ENCODE results near the gene RIPOR3.

RIPOR3 gene, protein sequence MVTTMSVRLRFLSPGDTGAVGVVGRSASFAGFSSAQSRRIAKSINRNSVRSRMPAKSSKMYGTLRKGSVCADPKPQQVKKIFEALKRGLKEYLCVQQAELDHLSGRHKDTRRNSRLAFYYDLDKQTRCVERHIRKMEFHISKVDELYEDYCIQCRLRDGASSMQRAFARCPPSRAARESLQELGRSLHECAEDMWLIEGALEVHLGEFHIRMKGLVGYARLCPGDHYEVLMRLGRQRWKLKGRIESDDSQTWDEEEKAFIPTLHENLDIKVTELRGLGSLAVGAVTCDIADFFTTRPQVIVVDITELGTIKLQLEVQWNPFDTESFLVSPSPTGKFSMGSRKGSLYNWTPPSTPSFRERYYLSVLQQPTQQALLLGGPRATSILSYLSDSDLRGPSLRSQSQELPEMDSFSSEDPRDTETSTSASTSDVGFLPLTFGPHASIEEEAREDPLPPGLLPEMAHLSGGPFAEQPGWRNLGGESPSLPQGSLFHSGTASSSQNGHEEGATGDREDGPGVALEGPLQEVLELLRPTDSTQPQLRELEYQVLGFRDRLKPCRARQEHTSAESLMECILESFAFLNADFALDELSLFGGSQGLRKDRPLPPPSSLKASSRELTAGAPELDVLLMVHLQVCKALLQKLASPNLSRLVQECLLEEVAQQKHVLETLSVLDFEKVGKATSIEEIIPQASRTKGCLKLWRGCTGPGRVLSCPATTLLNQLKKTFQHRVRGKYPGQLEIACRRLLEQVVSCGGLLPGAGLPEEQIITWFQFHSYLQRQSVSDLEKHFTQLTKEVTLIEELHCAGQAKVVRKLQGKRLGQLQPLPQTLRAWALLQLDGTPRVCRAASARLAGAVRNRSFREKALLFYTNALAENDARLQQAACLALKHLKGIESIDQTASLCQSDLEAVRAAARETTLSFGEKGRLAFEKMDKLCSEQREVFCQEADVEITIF

DNA sequence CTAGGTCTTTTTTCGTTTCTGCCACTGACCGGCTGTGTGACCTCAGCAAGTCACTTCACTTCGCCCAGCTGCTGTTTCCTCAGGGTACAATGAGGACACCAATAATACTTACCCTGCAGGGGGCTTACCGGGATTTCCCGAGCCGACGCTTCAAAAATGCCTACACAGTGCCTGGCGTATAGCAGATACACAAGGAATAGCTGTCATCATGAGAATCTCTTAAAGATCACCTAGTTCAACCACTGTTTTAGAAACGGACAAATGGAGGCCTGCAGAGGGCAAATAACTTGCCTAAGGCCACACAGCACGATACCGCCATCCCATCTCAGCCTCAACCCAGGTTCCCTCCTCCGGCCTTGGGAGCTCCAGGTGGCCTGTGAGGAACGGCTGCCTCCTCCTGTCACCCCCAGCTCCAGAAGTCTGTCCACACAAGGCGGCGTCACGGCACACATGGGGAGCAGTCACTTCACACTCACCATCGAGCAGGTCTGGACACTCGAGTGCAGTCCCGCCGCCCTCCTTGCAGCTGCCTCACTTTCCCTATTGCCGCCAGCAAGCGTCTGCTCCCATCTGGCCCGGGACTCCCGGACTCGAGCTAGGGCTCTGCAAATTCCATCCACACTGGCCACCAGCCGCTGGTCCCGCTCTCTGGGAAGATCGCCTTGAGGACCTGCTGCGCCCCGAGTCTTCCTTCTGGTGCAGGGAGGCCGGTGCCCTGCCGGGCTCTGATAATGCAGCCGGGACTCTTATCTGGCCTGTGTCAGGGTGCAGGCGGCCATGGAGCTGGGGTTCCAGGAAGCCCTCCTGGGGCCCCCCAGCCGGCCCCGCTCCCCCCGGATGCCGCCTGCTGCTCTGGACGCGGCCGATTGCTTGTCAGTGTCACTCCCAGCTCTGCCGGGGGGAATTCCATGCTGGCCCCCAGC, at the start of gene RIPOR3:
Gene RIPOR3 (minus strand): TSS at position 893 of the 923 bp plus-strand sequence. CDS start 414 bp downstream, at position 479.
- DNase-seq (ENCODE audit: low read depth): no peak

DNA sequence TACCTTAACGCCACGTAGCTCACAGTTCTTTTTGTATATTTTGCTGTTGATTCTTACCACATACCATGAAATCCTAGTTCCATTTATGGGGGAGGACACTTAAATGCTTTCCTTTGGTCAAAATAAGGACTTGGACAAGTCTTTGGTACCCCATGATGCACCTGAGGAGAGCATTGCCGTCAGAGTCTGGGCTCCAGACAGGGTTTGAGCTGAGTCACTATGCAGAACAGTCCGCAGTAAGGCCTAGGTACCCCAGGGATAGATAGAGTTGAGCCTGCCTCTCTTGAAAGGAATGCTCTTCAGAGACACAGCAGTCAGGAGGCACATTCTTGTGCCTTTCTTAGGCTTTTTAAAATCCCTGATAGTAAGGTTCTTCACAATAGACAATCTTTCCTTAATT, 46.0 kb upstream of the RIPOR3 start:
- no peak for DNase-seq (ENCODE audit: low read depth)

DNA sequence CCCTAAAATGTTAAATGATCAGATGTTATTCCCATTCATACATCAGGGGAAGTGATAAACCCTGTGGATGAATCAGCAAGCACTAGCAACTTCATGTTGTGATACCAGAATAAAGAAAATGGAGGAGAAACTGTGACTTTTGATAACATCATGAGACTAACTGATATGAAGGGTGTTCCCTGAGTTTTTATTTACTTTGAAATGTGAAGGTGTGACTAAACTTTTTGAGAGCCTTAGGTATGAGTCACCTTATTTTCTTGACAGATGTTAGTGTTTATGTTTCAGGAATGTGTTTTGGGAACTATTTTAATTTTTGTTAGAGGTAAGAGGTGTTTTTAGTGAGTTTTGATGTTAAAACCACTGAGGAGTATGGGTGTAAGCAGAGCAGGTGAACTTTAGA, 44.5 kb upstream of the RIPOR3 start:
- no peak for DNase-seq (ENCODE audit: low read depth)

DNA sequence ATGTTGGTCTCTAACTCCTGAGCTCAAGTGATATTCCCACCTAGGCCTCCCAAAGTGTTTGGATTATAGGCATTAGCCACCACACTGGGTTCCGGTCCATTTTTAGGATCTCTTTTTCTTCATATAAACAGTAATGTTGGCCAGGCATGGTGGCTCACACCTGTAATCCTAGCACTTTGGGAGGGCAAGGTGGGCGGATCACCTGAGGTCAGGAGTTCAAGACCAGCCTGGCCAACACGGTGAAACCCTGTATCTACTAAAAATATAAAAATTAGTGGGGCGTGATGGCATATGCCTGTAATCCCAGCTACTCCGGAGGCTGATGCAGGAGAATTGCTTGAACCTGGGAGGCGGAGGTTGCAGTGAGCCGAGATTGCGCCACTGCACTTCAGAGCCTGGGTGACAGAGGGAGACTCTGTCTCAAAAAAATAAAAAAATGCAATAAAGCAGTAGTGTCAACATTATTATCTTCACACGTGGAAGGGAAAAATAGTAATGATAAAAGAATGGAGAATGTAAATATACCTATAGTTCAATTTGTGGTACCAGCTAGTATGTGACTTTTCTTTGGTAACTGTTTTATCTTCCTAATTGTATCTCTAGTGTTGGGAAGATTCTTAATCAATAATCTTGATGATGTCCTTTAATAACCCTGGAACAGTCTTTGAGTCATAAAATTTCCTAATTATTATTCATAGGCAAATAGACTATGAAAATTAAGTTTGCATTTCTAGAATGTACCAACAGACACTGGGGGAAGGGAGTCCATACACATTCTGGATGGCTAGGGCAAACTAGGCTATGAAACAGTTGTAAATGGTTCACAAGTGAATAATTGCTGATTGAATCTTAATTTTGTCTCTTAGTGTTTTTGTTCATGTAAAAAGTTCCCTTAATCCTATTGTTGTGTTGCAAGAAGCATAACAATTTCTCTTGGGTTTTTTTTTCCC, 43.7 kb upstream of the RIPOR3 start:
- no peak for DNase-seq (ENCODE audit: low read depth)

DNA sequence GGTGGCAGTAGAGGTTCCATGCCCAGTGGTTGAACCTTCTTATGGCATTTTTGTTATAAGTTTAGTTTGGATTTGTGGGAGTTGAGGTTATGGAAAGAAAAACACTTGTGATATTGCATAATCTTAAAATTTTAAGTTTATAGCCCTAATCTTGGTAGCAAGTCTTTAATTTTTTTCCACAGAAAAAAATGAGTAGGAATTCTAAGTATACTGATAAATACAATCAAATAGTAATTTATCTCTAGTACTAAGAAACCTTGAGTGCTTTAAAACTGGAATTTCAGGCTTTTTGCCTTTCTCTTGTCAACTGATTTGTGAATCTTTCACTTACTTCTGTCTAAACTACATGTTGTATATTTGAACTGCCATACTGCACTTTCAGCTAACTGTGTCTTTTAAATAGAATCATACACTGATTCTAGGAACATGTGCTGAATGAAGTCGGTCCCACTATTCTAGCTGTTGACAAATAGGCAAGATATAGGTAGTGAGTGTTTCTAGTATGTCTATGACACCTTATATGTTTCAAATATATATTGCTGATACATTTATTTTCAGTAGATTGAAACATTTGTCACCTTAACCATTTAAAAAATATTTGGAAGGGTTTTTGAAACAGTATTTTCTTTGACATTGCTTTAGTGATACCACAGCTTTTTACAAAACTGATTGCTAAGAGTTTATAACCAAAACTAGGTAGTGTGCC, 42.5 kb upstream of the RIPOR3 start:
- no peak for DNase-seq (ENCODE audit: low read depth)

DNA sequence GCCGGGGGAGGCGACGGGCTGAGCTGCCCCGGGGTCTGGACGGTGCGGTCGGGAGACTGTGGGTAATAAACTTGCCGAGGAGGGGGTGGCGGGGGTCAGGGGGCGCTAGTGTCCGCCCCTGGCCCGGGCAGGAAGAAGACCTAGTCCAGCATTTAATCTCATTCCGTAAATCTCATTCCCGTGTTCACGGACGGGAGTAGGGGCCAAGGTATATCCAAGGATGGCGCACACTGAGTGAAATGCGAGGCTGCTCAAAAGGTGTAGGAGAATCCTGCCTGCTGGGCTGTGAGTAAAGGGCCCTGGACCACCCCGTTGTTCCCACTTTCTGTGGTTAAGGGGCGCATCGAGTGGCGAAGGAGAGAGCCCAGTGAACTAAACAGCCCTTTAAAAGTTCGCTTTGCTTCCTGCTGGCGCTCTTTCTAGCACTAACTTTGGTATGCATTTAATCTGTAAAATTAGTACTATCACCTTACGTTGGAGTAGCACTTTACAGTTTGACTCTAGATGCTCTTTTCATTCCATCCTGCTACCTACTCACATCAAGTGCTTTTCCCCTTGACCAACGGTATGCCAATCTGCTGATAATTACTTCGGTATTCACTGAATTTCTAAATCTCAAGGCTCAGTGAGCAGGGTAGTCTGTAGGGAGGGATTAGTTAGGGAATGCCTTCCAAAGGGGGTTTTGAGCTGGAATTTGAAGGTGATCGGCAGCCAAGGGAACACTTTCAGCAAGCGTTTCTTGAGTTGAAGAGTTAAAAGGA, 40.8 kb upstream of the RIPOR3 start:
- no peak for DNase-seq (ENCODE audit: low read depth)

DNA sequence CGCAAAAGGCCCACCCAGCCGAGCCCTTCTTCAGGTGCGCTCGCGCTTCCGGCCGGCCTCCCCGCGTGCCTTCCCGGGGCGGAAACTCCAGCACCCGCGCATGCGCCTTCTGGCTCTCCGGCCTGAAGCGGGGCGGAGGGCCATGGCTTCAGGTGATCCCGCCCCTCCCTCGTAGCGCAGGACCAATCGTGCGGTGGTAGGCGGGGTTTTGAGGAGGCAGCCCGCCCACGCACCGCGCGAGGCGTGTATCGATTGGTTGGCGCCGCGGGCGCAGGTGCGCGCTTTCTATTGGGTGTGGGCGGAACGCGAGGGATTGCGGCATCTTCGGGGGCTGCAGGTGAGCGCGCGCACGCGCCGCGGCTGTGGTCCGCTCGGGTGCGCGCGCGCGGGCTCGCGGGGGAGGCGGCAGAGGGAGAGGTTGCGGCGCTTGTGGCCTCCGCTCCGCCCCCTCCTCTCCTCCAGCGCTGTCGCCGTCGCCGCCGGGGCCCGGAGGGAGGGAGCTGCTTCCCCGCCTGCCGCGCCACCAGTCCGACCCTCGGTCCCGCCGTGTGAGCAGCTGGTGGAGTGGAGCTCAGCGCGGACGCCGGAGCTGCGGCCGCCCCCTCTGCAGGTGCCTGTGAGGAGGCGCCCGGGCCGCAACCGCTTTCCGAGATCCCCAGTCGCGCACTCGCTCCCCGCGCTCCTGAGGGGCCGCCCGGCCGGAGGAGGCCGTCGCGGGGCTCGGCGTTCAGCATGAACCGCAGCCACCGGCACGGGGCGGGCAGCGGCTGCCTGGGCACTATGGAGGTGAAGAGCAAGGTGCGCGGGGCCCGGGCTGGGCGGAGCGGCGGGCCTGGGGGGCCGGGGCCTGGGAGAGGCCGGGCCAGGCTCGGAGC, 40.0 kb upstream of the RIPOR3 start, which contains the start of gene PARD6B:
Gene PARD6B (plus strand): TSS at position 526 of the 875 bp plus-strand sequence. CDS start 207 bp downstream, at position 733.
- peak; percentile 99 for DNase-seq (ENCODE audit: low read depth)

DNA sequence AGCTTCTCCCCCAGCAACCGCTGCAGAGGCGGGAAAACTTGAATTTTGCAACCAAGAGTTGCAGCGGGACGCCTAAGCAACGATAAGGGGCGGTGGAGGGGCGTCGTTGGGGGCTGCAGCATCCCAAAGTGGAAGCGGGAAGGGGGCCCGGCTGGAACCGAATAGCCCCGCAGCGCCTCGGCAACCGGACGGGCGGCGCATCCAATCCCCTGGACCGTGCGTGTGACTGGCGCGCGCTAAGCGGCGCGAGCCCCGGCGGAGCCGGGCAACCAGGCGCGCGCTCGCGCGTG, 39.4 kb upstream of the RIPOR3 start:
- DNase-seq (ENCODE audit: low read depth): no peak

DNA sequence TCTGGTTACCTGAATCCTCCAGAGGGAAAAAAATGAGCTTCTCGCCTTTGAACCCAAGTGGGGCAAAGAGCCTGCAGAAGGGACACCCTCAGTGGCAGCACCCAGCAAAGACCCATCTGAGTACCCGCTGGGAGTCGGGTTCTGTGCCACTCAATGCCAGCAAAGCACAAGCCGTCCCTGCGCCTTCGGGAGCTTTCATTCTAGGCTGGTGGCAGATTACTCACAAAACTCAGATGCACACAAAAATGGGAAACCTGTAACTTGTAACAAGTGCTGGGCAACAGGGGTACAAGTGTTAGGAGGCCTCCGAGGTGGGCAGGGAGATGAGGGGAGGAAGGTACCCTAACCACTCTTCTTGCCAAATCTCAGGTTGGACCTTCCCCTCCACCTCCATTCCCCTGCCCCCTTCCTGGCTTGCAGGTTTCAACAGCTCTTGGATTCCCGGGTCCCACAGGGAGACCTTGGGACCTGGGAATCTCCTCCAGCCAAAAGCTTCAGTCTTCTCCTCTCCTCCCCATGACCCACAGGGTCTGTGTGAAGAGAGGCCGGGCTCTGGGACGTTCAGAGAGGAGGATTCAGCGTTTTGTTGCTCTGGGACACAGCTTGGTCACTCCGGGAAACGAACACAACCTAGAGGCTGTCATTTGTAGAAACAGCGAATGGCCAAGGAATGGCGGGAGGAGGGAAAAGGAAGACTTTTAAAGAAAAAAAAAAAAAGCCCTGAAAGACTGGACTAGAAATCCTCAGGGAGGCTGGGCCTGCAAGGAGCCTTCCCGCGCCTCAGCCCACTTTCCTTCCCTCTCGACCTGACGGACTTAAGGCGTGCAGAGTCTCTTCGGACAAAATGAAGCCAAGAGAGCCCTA, 38.8 kb upstream of the RIPOR3 start:
- DNase-seq (ENCODE audit: low read depth): no peak

DNA sequence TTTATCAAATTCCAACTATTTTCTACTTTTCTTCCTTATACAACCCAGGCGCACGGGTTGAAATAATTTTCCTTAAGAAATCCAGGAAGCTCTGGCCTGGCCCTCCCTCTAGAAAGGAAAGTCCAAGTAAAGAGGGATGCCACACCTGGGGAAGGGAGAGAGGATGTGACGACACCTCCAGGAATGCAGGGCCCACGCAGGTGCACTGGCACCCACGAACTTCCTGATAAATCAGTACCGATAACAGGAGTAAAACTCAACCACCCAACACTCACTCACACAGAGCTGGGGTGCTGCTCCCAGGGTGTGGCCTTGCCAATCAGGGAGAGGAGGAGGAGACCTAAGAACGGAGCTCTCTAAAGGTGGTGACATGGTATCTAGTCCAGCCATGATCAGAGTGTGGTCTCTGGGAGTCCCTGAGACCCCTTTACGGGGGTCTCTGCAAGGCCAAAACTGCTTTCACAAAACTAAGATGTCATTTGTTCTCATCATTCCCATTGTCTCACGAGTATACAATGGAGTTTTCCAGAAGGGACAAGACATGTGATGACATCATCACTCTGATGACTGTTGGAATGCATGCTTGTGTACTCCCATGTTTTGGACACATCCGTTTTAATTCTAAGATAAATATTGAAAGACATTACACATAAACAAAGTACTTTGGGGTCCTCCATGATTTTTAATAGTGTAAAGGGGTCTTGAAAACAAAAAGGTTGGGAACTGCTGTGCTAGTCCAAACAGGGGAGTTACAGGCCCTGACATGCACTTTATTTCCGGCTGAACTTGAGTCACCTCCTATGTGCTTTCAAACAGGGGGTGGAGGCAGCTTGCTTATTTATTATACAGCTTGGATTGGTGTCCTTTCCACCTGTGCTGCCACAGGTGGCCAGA, 37.9 kb upstream of the RIPOR3 start:
- DNase-seq (ENCODE audit: low read depth): no peak

DNA sequence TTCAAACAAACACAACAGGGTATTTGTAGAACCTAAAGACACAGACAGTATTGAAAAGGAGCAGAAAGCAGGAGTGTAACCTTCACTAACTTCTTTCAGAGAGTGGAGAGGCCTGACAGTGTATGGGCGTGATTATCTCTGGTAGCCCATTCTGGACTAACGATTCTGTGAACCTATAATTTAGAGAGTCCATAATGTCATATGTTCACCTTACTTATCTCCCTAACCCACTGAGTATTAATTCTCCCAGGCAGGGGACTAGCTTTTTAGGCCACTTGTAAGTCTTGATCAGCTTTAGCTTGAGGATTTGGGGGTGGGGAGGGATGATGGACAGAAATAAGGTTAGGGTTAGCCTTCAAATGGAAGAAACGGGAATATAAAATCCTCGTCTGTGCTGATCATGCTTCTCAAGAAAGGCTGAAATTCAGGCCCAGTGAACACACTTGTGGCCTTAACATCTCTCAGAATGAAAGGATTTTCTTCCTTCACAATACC, 37.2 kb upstream of the RIPOR3 start:
- no peak for DNase-seq (ENCODE audit: low read depth)

DNA sequence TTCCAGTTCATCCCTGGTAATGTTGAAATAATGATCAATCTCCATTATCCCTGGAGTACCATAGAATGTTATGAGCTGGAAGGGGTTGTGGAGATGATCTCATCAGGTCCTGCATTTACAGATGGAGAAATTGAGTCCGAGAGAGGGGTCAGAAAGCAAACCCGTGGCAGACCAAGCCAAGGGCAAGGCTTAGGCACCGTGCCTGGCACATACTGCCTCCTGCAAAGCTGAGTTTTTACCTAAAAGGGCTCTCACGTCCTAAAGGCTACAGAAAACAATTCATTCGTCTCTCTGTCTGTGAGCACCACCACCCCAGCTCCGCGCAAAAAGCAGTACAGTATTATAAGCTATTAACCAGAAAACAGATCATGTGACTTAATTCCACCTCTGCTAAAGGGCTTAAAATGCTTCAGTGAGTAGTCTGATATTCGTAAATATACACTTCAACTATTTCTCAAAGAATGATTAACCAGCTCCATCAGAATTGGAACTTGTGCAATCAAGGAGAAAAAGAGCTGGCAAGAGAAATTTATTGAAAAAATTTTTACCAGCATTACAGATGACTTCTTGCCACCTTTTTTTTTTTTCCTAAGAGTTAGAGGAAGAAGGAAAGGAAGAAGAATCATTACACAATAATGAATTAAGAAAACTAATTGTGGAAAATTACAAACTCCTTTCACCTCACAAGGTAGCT, 36.6 kb upstream of the RIPOR3 start:
- no peak for DNase-seq (ENCODE audit: low read depth)

DNA sequence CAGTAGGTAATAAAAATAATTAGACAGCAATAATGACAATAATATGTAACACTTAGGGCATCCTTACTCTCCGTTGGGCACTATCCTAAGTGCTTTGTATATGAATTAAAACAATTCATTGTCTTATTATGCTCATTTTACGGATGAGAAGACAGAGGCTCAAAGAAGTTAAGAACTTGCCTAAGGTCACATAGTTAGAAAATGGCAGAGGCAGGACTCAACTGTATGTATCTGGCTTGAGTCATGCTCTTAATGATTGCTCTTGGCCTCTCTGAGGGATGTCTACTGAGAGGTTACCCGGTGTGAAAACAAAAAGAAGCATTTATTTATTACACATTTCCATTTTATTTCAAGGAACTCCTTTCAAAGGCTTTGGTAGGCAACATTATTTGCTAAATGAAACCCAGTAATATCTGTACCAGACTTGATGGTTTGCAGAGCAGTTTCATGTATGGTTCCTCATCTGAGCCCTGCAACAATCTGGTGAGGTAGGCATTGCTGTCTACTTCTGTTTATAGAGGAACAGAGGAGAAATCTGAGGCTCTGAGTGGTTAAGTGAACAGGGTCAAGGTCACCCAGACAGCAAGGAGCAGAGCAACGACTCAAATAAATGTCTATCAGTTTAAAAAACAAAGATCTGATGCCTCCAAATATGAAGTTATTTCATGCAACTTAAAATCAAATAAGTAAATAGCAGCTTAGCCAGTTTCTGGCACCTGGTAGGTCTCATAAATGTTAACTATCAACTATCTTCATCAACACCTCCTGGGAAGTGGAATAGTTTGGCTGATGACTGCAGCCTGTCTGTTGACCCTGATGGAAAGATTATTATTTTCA, 35.8 kb upstream of the RIPOR3 start:
- DNase-seq (ENCODE audit: low read depth): no peak

DNA sequence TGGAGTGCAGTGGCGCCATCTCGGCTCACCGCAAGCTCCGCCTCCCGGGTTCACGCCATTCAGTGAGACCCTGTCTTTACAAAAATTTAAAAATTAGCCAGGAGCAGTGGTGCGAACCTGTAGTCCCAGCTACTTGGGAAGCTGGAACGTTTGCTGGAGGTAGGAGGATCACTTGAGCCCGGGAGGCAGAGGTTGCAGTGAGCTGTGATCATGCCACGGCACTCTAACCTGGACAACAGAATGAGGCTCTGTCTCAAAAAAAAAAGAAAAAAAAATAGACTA, 34.3 kb upstream of the RIPOR3 start:
- DNase-seq (ENCODE audit: low read depth): no peak
